Activated T-cell treated with anti-CD3 and anti-CD28 coated beads, Interleukin-2, amount 50 U/mL, for 72 hours (primary cell): Measurements from ENCODE around the gene MRPL4. TPM values are rescaled to one million over a fixed set of nuclear protein-coding genes. Genes with fewer than 3 reads are reported as not detected.

Experiments
- ATAC-seq, 2 donors: fragments of 150-1000 bp; cut with Tn5 transposase; replicated peaks in 1 of 2; 2 replicates each; pipeline ENCODE4 v1.10.0; 2021; ENCODE audit warnings: moderate library complexity in 2 of 2, mild to moderate bottlenecking in 1 of 2
- DNase-seq, 2 donors: peaks; one replicate each; pipeline ENCODE4 v3.0.0; 2021 to 2022; ENCODE audit warnings: mixed read lengths in 1 of 2
- H3K27ac Mint-ChIP-seq: one replicate; pipeline ENCODE4 v1.8.0; 2022; ENCODE audit warnings: mild to moderate bottlenecking, moderate library complexity, mixed read lengths
- H3K27me3 Mint-ChIP-seq: one replicate; pipeline ENCODE4 v1.8.0; 2022; ENCODE audit warnings: low read depth, mixed read lengths
- H3K36me3 Mint-ChIP-seq, 2 donors: one replicate each; pipeline ENCODE4 v1.8.0; 2022; ENCODE audit warnings: mixed read lengths in 2 of 2, mild to moderate bottlenecking in 1 of 2; ENCODE audit not compliant: insufficient read depth in 2 of 2
- H3K4me1 Mint-ChIP-seq: one replicate; pipeline ENCODE4 v1.8.0; 2022; ENCODE audit warnings: low read depth, mixed read lengths
- H3K4me3 Mint-ChIP-seq, 2 donors: one replicate each; pipeline ENCODE4 v1.8.0; 2022; ENCODE audit warnings: mild to moderate bottlenecking in 2 of 2, mixed read lengths in 2 of 2, moderate library complexity in 2 of 2
- H3K9me3 Mint-ChIP-seq, 2 donors: one replicate each; pipeline ENCODE4 v1.8.0; 2022; ENCODE audit warnings: mixed read lengths in 2 of 2
- total RNA-seq, 2 donors: library from RNA; stranded (reverse); gene quantifications; one replicate each; pipeline ENCODE4 v1.2.3, GENCODE V29; 2022

The MRPL4 gene
- total RNA-seq, 2 donors from 2014 or later, result 83.2 to 93.6 TPM

GRCh38 chr19:10258080-10258710 lies 6.2 kb downstream of the MRPL4 start:
- Mint-ChIP-seq H3K4me1 (peaks cover 52% of the 10 kb centered on the region), H3K9me3 (no peaks in the 10 kb centered on the region), H3K27ac (no peak overlapping the region), H3K36me3 (peaks cover 13 to 27% of the 10 kb centered on the region in 2 donors), H3K4me3 (no peak overlapping the region), H3K27me3 (no peaks in the 10 kb centered on the region)
- ATAC-seq, result no peak
- DNase-seq, result no peak

DNA sequence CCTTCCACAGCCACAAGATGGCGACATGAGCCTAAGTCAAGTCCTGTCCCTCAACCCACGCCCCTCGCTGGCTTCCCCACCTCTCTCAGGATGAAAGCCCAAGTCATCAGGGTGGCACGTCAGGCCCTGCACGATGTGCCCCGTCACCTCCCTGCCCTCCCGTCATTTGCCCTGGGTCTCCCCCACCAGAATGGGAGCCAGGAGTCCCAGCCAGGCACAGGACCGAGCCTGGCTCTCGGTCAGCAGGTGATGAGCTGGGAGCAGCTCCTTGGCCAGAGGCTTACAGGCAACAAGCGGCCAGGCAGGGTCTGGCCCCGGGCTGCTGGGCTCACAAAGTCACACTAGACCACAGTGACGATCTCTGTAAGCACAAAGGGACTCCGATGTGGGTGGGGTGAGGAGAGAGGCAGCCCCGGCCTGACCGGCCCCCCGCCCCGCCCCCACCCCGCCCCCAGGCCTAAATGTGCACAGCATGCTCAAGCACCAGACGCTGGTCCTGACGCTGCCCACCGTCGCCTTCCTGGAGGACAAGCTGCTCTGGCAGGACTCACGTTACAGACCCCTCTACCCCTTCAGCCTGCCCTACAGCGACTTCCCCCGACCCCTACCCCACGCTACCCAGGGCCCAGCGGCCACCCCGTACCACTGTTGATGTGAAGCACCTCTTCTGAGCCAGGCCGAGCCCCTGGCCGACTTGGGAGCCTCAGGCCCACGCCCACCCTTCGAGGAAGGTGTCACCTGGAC lies 7.3 kb downstream of the MRPL4 start:
- peaks cover 43% of the 10 kb centered on the region for H3K4me1 Mint-ChIP-seq
- DNase-seq (peak; percentile 93 to 98), ATAC-seq (peak; percentile 79 to 84)
- H3K9me3 Mint-ChIP-seq, result no peaks in the 10 kb centered on the region
- no peaks in the 10 kb centered on the region for H3K27me3 Mint-ChIP-seq
- H3K36me3 Mint-ChIP-seq, result peaks cover 9 to 22% of the 10 kb centered on the region in 2 donors
- H3K27ac Mint-ChIP-seq, result peak overlapping the region; percentile 50
- H3K4me3 Mint-ChIP-seq, result peak overlapping the region; percentile 66 to 75

DNA sequence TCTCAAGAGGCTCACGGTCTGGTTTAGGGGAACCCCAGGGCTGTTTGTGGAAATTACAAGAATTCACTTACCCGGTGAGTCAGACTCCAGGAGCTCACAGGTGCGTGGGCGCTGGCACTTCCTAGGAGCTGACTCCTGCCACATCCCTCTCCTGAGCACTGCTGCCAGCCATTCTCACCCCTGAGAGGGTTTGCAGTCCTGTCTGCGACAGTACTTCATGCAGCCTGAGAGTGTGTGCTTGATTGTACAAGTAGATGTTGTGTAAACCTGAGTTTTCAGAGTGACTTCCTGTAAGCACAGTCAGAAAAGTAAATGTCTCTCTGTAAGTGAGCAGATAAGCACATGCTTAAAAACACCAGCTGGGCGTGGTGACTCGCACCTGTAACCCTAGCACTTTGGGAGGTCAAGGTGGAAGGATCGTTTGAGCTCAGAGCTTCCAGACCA lies 8.1 kb downstream of the MRPL4 start:
- H3K27ac Mint-ChIP-seq, result peak overlapping the region; percentile 52
- peak overlapping the region; percentile 66 to 75 for H3K4me3 Mint-ChIP-seq
- ATAC-seq (peak; percentile 79), DNase-seq (peak; percentile 69 to 77)
- peaks cover 9 to 20% of the 10 kb centered on the region in 2 donors for H3K36me3 Mint-ChIP-seq
- peaks cover 39% of the 10 kb centered on the region for H3K4me1 Mint-ChIP-seq
- H3K27me3 Mint-ChIP-seq, result no peaks in the 10 kb centered on the region
- no peaks in the 10 kb centered on the region for H3K9me3 Mint-ChIP-seq

DNA sequence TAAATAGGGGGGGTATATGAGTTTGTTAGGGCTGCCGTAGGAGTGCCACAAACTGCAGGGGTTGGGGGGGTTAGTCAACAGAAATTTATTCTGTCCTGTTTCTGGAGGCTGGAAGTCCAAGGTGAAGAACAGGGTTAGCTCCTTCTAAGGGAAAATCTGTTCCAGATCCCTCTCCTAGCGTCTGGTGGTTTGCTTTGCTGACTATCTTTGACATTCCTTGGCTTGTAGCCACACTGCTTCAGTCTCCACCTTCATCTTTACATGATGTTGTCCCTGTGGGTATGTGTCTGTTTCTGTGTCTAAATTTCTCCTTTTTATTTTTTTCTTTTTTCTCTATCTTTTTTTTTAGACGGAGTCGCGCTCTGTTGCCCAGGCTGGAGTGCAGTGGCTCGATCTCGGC lies 10.8 kb downstream of the MRPL4 start:
- Mint-ChIP-seq H3K36me3 (peaks cover 0 to 6% of the 10 kb centered on the region in 2 donors), H3K27ac (no peak overlapping the region), H3K9me3 (no peaks in the 10 kb centered on the region), H3K4me1 (peaks cover 34% of the 10 kb centered on the region), H3K4me3 (no peak overlapping the region), H3K27me3 (no peaks in the 10 kb centered on the region)
- no peak for ATAC-seq
- DNase-seq, result no peak

- no peak for DNase-seq
- H3K4me1 Mint-ChIP-seq, result peaks cover 26% of the 10 kb centered on the region
Observed at GRCh38 chr19:10266706-10267105, 14.7 kb downstream of the MRPL4 start.

GRCh38 chr19:10268071-10268470 lies 16.1 kb downstream of the MRPL4 start:
- peaks cover 35% of the 10 kb centered on the region for H3K4me1 Mint-ChIP-seq
- H3K27me3 Mint-ChIP-seq, result no peaks in the 10 kb centered on the region
- ATAC-seq, result no peak
- no peak for DNase-seq
- H3K27ac Mint-ChIP-seq, result no peak overlapping the region
- H3K36me3 Mint-ChIP-seq, result no peaks in the 10 kb centered on the region
- no peak overlapping the region for H3K4me3 Mint-ChIP-seq
- H3K9me3 Mint-ChIP-seq, result no peaks in the 10 kb centered on the region

More at GRCh38 chr19:10266706-10267105, 14.7 kb downstream of the MRPL4 start:
- H3K4me3 Mint-ChIP-seq, result no peak overlapping the region
- H3K27me3 Mint-ChIP-seq, result no peaks in the 10 kb centered on the region
- ATAC-seq, result no peak
- no peak overlapping the region for H3K27ac Mint-ChIP-seq
- no peaks in the 10 kb centered on the region for H3K9me3 Mint-ChIP-seq
- no peaks in the 10 kb centered on the region for H3K36me3 Mint-ChIP-seq

GRCh38 chr19:10269333-10270179 lies 17.5 kb downstream of the MRPL4 start:
- no peaks in the 10 kb centered on the region for H3K27me3 Mint-ChIP-seq
- H3K27ac Mint-ChIP-seq, result peak overlapping the region; percentile 95
- H3K4me3 Mint-ChIP-seq, result peak overlapping the region; percentile 89 to 94
- peak; percentile 87 to 94 for DNase-seq
- ATAC-seq, result peak; percentile 64 to 70
- H3K4me1 Mint-ChIP-seq, result peaks cover 40% of the 10 kb centered on the region
- H3K36me3 Mint-ChIP-seq, result peaks cover 0 to 4% of the 10 kb centered on the region in 2 donors
- no peaks in the 10 kb centered on the region for H3K9me3 Mint-ChIP-seq

DNA sequence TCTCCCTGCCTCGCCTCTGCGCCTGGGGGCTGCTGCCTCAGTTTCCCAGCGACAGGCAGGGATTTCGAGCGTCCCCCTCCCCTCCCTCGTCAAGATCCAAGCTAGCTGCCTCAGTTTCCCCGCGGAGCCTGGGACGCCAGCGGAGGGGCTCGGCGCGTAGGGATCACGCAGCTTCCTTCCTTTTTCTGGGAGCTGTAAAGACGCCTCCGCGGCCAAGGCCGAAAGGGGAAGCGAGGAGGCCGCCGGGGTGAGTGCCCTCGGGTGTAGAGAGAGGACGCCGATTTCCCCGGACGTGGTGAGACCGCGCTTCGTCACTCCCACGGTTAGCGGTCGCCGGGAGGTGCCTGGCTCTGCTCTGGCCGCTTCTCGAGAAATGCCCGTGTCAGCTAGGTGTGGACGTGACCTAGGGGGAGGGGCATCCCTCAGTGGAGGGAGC lies 18.2 kb downstream of the MRPL4 start:
- peaks cover 1 to 5% of the 10 kb centered on the region in 2 donors for H3K36me3 Mint-ChIP-seq
- ATAC-seq (peak; percentile 82 to 83), DNase-seq (peak; percentile 90 to 92)
- H3K4me3 Mint-ChIP-seq, result peak overlapping the region; percentile 89 to 94
- H3K4me1 Mint-ChIP-seq, result peaks cover 40% of the 10 kb centered on the region
- H3K27ac Mint-ChIP-seq, result peak overlapping the region; percentile 95
- H3K27me3 Mint-ChIP-seq, result no peaks in the 10 kb centered on the region
- H3K9me3 Mint-ChIP-seq, result no peaks in the 10 kb centered on the region

GRCh38 chr19:10270616-10271394 lies 18.8 kb downstream of the MRPL4 start, which contains the start of gene ICAM1:
Gene ICAM1, plus strand, starts transcription at chr19:10271120. Its CDS starts 40 bp downstream, at chr19:10271160.
- DNase-seq (peak; percentile 82 to 84), ATAC-seq (peak; percentile 70 to 71)
- Mint-ChIP-seq H3K27me3 (no peaks in the 10 kb centered on the region), H3K9me3 (no peaks in the 10 kb centered on the region), H3K4me1 (peaks cover 40% of the 10 kb centered on the region), H3K27ac (peak within 1 kb of the TSS; percentile 95), H3K4me3 (peak within 1 kb of the TSS; percentile 89 to 94), H3K36me3 (peaks cover 1 to 5% of the 10 kb centered on the region in 2 donors)

GRCh38 chr19:10271543-10272086 lies 19.6 kb downstream of the MRPL4 start:
- no peaks in the 10 kb centered on the region for H3K9me3 Mint-ChIP-seq
- H3K27ac Mint-ChIP-seq, result peak overlapping the region; percentile 83
- ATAC-seq (peak in 1 of 2 donors; percentile 1), DNase-seq (peak; percentile 41 to 44)
- H3K36me3 Mint-ChIP-seq, result peaks cover 1 to 5% of the 10 kb centered on the region in 2 donors
- H3K27me3 Mint-ChIP-seq, result no peaks in the 10 kb centered on the region
- H3K4me1 Mint-ChIP-seq, result peaks cover 40% of the 10 kb centered on the region
- H3K4me3 Mint-ChIP-seq, result peak overlapping the region; percentile 89 to 94

GRCh38 chr19:10274589-10274988 lies 22.6 kb downstream of the MRPL4 start:
- no peaks in the 10 kb centered on the region for H3K27me3 Mint-ChIP-seq
- ATAC-seq (no peak), DNase-seq (no peak)
- peak overlapping the region; percentile 79 for H3K27ac Mint-ChIP-seq
- no peaks in the 10 kb centered on the region for H3K9me3 Mint-ChIP-seq
- no peak overlapping the region for H3K4me3 Mint-ChIP-seq
- H3K4me1 Mint-ChIP-seq, result peaks cover 55% of the 10 kb centered on the region
- H3K36me3 Mint-ChIP-seq, result peaks cover 5 to 12% of the 10 kb centered on the region in 2 donors
